Pancreas (tissue), 10 donors: ENCODE results near the gene BRICD5. TPM values are rescaled to one million over a fixed set of nuclear protein-coding genes. Genes with fewer than 3 reads are reported as not detected.
A peak's percentile ranks its signal among the peaks of the same experiment; 100 is the strongest.

Source experiments
- ATAC-seq, 4 donors: fragments of 200-7000 bp; cut with Tn5 transposase; one replicate each; pipeline versions ENCODE4 v1.8.0 to v1.9.1; 2020; ENCODE audit warnings: mild to moderate bottlenecking in 4 of 4, moderate library complexity in 4 of 4
- DNase-seq, 6 donors: peaks; one replicate each; pipeline ENCODE4 v3.0.0-alpha.2; 2020
- FAIRE-seq: peaks from 2 replicates; lab custom pipeline; 2012; peaks lifted over from hg19 to GRCh38; lab: Jason Lieb, UNC
- H3K27ac ChIP-seq, 4 donors: fragments of 200-600 bp; sonication (generic); 1 replicate in 3 of 4; 2 replicates in 1 of 4; pipeline versions ENCODE4 v1.5.0 to v1.8.0; 2020
- H3K27me3 ChIP-seq, 4 donors: fragments of 200-600 bp; one replicate each; pipeline ENCODE4 v1.8.0; 2021
- H3K36me3 ChIP-seq, 3 donors: fragments of 200-600 bp; sonication (generic) in 1 of 3; one replicate each; pipeline versions ENCODE4 v1.5.0 to v1.8.0; 2020 to 2021
- H3K4me1 ChIP-seq, 3 donors: fragments of 200-600 bp; one replicate each; pipeline ENCODE4 v1.8.0; 2021
- H3K4me3 ChIP-seq, 4 donors: fragments of 200-600 bp; sonication (generic) in 2 of 4; one replicate each; pipeline versions ENCODE4 v1.5.0 to v1.8.0; 2020 to 2021
- H3K9me3 ChIP-seq, 4 donors: fragments of 200-600 bp; one replicate each; pipeline ENCODE4 v1.8.0; 2021
- WGBS, 2 donors: extraction: QIAGEN DNeasy Blood & Tissue Kit; methylation state at CpG; one replicate each; pipeline ENCODE4 v1.1.7; 2013; 5-methylcytosine and 5-hydroxymethylcytosine counted together
- intact Hi-C, 3 donors: fragments of 100-400 bp; cut with DNase I; formaldehyde crosslinking; loops; one replicate each; pipeline versions ENCODE4 v1.11.1 to v1.14.2; 2022
- polyA plus RNA-seq, 2 donors: library from polyadenylated mRNA; stranded (reverse); fragments of 200-250 nt; gene quantifications; one replicate each; pipeline ENCODE4 v1.2.3, GENCODE V29; 2013
- total RNA-seq, 6 donors: library from RNA; stranded (reverse); fragmentation: NEBNext Ultra II Directional in 4 of 6; extraction: Animal tissue kit (Norgen Biotek cat#: 25700) in 4 of 6; gene quantifications; one replicate each; pipeline versions ENCODE4 v1.2.1 to v1.2.4, GENCODE V29; 2021 to 2023
- TF ChIP-seq, protein P1 (sequence below), 4 donors: fragments of 200-600 bp; sonication (generic) in 3 of 4; IDR thresholded peaks; one replicate each; pipeline versions ENCODE4 v1.5.0 to v1.8.0; 2021; ENCODE audit warnings: antibody characterized with exemption in 4 of 4
- donor health status: healthy with polysubstance abuse.
- donor health status: DM: no; HTN: no; CAD: no; lungs with moderate emphysema.
- donor health status: DM: no; HTN: no; CAD: no.
- donor health status: control.
- donor health status: control.
- donor health status: Bipolar disorder and iron deficiency.
- donor health status: DM: yes; HTN: yes; CAD: no.
- donor health status: DM: no; HTN: no; CAD: no.
- donor health status: DM: no; HTN: no; CAD: no.
- donor health status: DM: yes; HTN: yes; CAD: no.

The BRICD5 gene
- total and polyA plus RNA-seq, 8 donors = 1.0 to 24.5 (median 2.1) TPM

DNA sequence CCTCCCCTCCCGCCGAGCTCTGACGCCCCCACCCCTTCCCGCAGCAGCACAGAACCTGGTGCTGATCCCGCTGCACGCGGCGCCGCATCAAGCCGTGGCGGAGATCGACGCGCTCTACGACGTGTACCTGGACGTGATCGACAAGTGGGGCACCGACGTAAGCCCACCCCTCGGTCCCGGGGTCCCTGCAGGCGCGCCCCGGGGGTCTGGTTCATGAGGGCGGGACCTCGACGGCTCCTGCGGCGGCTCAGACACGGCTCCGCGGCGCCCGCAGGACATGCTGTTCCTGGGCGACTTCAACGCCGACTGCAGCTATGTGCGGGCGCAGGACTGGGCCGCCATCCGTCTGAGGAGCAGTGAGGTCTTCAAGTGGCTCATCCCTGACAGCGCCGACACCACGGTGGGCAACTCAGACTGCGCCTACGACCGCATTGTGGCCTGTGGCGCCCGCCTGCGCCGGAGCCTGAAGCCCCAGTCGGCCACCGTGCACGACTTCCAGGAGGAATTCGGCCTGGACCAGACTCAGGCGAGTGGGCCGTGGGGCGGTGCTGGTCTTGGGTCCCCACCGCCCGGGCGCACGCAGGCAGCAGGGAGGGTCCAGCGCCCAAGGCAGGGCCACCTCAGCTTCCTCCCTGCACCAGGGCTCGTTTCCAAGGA is 27.0 kb upstream of the BRICD5 start:
- peak in 3 of 4 donors; percentile 4 to 24 (median 9) for ATAC-seq
- TF ChIP-seq, protein P1, sequence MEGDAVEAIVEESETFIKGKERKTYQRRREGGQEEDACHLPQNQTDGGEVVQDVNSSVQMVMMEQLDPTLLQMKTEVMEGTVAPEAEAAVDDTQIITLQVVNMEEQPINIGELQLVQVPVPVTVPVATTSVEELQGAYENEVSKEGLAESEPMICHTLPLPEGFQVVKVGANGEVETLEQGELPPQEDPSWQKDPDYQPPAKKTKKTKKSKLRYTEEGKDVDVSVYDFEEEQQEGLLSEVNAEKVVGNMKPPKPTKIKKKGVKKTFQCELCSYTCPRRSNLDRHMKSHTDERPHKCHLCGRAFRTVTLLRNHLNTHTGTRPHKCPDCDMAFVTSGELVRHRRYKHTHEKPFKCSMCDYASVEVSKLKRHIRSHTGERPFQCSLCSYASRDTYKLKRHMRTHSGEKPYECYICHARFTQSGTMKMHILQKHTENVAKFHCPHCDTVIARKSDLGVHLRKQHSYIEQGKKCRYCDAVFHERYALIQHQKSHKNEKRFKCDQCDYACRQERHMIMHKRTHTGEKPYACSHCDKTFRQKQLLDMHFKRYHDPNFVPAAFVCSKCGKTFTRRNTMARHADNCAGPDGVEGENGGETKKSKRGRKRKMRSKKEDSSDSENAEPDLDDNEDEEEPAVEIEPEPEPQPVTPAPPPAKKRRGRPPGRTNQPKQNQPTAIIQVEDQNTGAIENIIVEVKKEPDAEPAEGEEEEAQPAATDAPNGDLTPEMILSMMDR (IDR thresholded peaks at IDR 0.05) = no peak
- H3K36me3 ChIP-seq = peaks cover 4 to 23% (median 21%) of the 10 kb centered on the region in 3 donors
- peaks cover 0 to 6% (median 0%) of the 10 kb centered on the region in 3 donors for H3K4me1 ChIP-seq
- intact Hi-C loops = no loop called here
- no peak overlapping the region for H3K4me3 ChIP-seq
- peak in 1 of 6 donors; percentile 76 for DNase-seq
- no peak overlapping the region for H3K27ac ChIP-seq
- no peak for FAIRE-seq
- 27 to 35% methylated on average over 60 to 65 of the region's 65 CpGs for whole genome bisulfite sequencing, 2 donors
- H3K27me3 ChIP-seq = no peaks in the 10 kb centered on the region
- no peaks in the 10 kb centered on the region for H3K9me3 ChIP-seq

DNA sequence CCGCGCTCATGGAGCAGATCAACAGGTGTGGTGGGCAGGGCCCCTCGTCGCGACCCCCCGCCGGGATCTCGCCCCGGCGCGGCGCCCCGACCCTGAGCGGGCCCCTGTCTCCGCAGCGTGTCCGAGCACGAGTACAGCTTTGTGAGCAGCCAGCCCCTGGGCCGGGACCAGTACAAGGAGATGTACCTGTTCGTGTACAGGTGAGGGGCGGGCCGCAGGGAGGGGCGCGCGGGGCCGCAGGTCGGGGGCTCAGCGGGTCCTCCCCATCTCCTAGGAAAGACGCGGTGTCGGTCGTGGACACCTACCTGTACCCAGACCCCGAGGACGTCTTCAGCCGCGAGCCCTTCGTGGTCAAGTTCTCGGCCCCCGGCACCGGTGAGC is 26.4 kb upstream of the BRICD5 start:
- 13 to 24% methylated on average over 28 to 40 of the region's 40 CpGs for WGBS, 2 donors
- FAIRE-seq (no peak), ATAC-seq (peak in 1 of 4 donors; percentile 2), DNase-seq (peak in 2 of 6 donors; percentile 40 to 82)
- H3K36me3 ChIP-seq = peaks cover 4 to 28% (median 25%) of the 10 kb centered on the region in 3 donors
- H3K4me1 ChIP-seq = peaks cover 0 to 6% (median 0%) of the 10 kb centered on the region in 3 donors
- no peaks in the 10 kb centered on the region for H3K9me3 ChIP-seq
- intact Hi-C loops = no loop called here
- no peaks in the 10 kb centered on the region for H3K27me3 ChIP-seq
- no peak overlapping the region for H3K27ac ChIP-seq
- TF ChIP-seq, protein P1 (IDR thresholded peaks at IDR 0.05) = no peak
- H3K4me3 ChIP-seq = peak overlapping the region in 1 of 4 donors; percentile 25

DNA sequence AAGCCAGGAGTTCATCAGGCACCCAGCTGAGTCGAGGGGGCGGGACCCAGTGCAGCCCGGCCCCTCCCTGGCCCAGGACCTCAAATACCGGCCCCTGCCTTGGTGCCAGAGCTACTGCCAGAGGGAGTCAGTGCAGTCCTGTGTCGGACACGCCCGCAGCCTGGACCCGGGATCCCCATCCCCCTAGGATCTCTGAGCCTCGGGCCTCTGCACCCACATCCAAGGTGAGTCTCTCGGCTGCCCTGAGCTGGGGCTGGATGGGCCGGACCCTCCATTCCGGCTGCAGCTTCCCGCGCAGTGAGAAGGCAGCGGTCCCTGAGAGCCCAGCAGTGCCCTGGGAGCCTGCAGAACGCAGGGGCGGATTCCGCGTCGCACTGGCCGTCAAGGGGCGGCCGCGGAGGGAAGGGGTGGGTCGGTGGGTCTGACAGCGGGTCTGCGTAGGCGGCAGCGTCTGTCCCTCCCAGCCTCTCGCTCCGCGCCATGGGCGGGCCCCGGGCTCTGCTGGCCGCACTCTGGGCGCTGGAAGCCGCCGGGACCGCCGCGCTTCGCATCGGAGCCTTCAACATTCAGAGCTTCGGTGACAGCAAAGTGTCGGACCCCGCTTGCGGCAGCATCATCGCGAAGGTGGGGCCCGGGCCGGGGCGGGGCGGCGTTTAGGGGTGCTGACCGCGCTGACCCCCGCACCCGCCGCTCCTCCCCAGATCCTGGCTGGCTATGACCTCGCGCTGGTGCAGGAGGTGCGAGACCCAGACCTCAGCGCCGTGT is 25.9 kb upstream of the BRICD5 start, which contains the start of gene DNASE1L2:
TSS of gene DNASE1L2 (plus strand) at position 108 of the 765 bp plus-strand sequence. CDS start at position 481, 373 bp downstream.
- peak in 2 of 6 donors; percentile 53 to 81 for DNase-seq
- intact Hi-C loops = no loop called here
- TF ChIP-seq, protein P1 (IDR thresholded peaks at IDR 0.05) = no peak

DNA sequence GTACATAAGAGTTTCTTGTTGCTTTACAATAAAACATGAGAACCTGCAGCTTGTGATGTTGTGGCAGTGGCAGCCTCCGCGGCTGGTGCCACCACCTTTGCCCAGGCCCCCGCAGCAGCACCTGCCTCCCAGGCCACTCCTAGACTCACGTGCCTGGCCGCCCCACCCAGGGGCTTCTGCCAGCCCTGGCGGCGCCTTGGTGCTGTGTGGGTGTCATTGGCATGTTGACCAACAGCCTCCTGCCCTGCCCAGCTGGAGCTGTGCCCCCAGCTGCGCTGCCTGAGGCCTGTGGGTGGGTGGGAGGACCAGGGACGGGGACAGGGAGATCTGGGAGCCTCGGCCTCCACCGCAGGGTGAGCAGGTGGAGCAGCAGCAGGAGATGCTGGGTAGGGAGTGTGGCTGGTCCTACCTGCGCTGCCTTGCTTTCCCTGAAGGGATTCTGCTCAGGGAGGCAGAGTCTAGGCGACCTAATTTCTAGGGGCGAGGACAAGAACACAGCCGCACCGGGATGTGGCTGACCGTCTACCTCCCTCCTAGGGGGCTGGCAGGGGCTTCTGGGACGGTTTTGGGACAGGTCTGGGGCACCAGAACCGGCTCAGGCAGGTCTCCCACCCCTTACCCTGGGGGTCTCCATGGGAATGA is 25.2 kb upstream of the BRICD5 start:
- Histone ChIP-seq H3K27me3 (no peaks in the 10 kb centered on the region), H3K36me3 (peaks cover 4 to 37% (median 25%) of the 10 kb centered on the region in 3 donors), H3K4me3 (no peak overlapping the region), H3K4me1 (peaks cover 0 to 6% (median 0%) of the 10 kb centered on the region in 3 donors), H3K27ac (no peak overlapping the region), H3K9me3 (no peaks in the 10 kb centered on the region)
- ATAC-seq (no peak), DNase-seq (peak in 2 of 6 donors; percentile 38 to 68), FAIRE-seq (no peak)
- intact Hi-C loops = no loop called here
- WGBS, 2 donors = 82 to 84% methylated on average over 19 of the region's 19 CpGs
- TF ChIP-seq, protein P1 (IDR thresholded peaks at IDR 0.05) = no peak

More for the DNA sequence above, 25.9 kb upstream of the BRICD5 start, which contains the start of gene DNASE1L2:
- WGBS, 2 donors = 19 to 20% methylated on average over 58 to 64 of the region's 64 CpGs
- no peak within 1 kb of the TSS for H3K27ac ChIP-seq
- peaks cover 4 to 34% (median 25%) of the 10 kb centered on the region in 3 donors for H3K36me3 ChIP-seq
- ATAC-seq (peak; percentile 21 to 61 (median 30)), FAIRE-seq (no peak)
- peaks cover 0 to 6% (median 0%) of the 10 kb centered on the region in 3 donors for H3K4me1 ChIP-seq
- no peaks in the 10 kb centered on the region for H3K9me3 ChIP-seq
- H3K4me3 ChIP-seq = peak within 1 kb of the TSS in 1 of 4 donors; percentile 25
- H3K27me3 ChIP-seq = no peaks in the 10 kb centered on the region
